Smooth muscle cell of the umbilical artery (primary cell): ENCODE measurements around the gene SBNO1. TPM values are rescaled to one million over a fixed set of nuclear protein-coding genes. Genes with fewer than 3 reads are reported as not detected.

ENCODE experiments used
- total RNA-seq: library from RNA; depleted of rRNA; stranded (reverse); fragments of >200 nt; gene quantifications from 2 replicates; pipeline ENCODE4 v1.2.3, GENCODE V29; 2014

The SBNO1 gene
- total RNA-seq: 28.5 and 48.8 TPM in 2 replicates

DNA sequence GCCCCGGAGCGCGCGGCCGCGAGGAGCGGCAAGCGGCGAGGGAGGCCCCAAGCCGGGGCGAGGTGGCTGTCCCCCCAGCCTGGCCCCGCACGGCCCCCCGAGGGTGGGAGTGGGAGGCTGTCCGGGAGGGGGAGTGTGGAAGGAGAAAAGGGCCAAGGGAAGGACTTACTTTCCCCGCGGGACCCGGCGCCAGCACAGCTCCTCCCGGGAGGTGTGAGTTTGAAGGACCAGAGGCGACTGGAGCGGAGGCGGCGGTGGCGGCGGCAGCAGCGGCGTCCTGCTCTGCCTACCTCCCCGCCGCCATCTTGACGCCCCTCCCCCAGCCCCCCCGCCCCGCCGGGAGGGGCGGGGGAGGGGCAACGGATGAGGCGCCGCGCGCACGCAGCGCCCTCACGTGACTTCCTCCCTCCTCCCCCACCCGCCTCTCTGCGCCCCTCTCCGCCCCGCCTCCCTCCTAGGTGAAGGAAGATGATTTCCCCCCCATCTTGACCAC, at the start of gene SBNO1:
SBNO1 (minus strand) TSS at position 316 of the 493 bp plus-strand sequence. CDS start 14,406 bp downstream, outside the sequence.

Other genes with a start within 250 kb of the SBNO1 start
- 2.7 and 7.5 TPM in 2 replicates for gene PITPNM2, start 213.8 kb downstream of the SBNO1 start, total RNA-seq
- 38.3 and 46.3 TPM in 2 replicates for gene MPHOSPH9, start 131.7 kb downstream of the SBNO1 start, total RNA-seq
- 4.6 and 7.7 TPM in 2 replicates for gene MTRFR, start 131.4 kb downstream of the SBNO1 start, total RNA-seq
- 182 and 232 TPM in 2 replicates for gene CDK2AP1, start 93.0 kb downstream of the SBNO1 start, total RNA-seq
- gene KMT5A, start 19.3 kb upstream of the SBNO1 start, total RNA-seq: 34.7 and 55.7 TPM in 2 replicates
- 2.1 and 2.2 TPM in 2 replicates for gene RILPL2, start 71.8 kb upstream of the SBNO1 start, total RNA-seq
- 9.2 and 12.2 TPM in 2 replicates for gene SNRNP35, start 93.3 kb upstream of the SBNO1 start, total RNA-seq
- 7.7 and 11.2 TPM in 2 replicates for gene RILPL1, start 168.9 kb upstream of the SBNO1 start, total RNA-seq
- gene TMED2, start 219.7 kb upstream of the SBNO1 start, total RNA-seq: 501 and 658 TPM in 2 replicates
- 19.6 and 22.0 TPM in 2 replicates for gene DDX55, start 237.3 kb upstream of the SBNO1 start, total RNA-seq